ENCODE results near the gene CHRNA1.

DNA sequence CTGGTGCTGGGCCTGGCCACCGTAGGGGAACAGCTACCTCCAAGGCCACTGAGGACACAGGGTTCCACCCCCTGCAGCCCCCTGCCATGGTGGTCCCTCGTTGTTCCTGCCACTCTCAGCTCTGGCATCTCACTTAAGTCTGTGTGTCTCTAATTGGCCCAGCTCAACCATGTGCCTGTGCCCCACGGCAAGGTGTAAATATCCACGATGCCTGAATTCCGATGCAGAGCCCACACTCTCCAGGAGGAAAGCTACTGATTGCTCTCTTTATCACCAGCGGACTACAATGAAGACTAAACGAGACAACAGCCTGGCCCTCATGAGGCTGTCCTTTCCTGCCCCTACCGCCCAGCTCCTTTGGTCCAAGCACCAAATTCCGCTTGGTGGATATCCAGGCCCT, 17.0 kb upstream of the CHRNA1 start:
- TF ChIP-seq CTCF (conservative IDR thresholded peaks at IDR 0.05; ENCODE audit: low read depth, low read length) (no peak), EZH2 (IDR thresholded peaks at IDR 0.05; ENCODE audit: low read length, unreplicated experiment) (no peak)

Data from PC-3 (cell line).